Suprapubic skin (tissue), 4 donors: ENCODE results near the gene CAMK2A. TPM values are rescaled to one million over a fixed set of nuclear protein-coding genes. Genes with fewer than 3 reads are reported as not detected.

Source experiments
- DNase-seq, 2 donors: peaks; one replicate each; pipeline ENCODE4 v3.0.0-alpha.2; 2019; ENCODE audit warnings: low spot score in 2 of 2
- H3K27ac ChIP-seq: fragments of 200-600 bp; sonication (generic); one replicate; pipeline ENCODE4 v1.5.1; 2019
- H3K27me3 ChIP-seq: fragments of 200-600 bp; sonication (generic); one replicate; pipeline ENCODE4 v1.5.1; 2019
- H3K36me3 ChIP-seq: fragments of 200-600 bp; sonication (generic); one replicate; pipeline ENCODE4 v1.5.1; 2019
- H3K4me1 ChIP-seq: fragments of 200-600 bp; sonication (generic); one replicate; pipeline ENCODE4 v1.5.1; 2019
- H3K4me3 ChIP-seq: fragments of 200-600 bp; sonication (generic); one replicate; pipeline ENCODE4 v1.5.1; 2019; ENCODE audit warnings: mild to moderate bottlenecking
- H3K9me3 ChIP-seq: fragments of 200-600 bp; sonication (generic); one replicate; pipeline ENCODE4 v1.5.1; 2019
- EP300 ChIP-seq: sonication (generic); formaldehyde crosslinking; IDR thresholded peaks from one replicate; pipeline ENCODE4 v1.6.1; 2017; ENCODE audit warnings: antibody characterized with exemption
- POLR2A ChIP-seq, 2 donors: fragments of 450-650 bp; IDR thresholded peaks; one replicate each; pipeline ENCODE4 v1.6.1; 2017; ENCODE audit warnings: antibody characterized with exemption in 2 of 2, mild to moderate bottlenecking in 2 of 2, moderate library complexity in 2 of 2
- POLR2AphosphoS5 ChIP-seq, 3 donors: sonication (generic); formaldehyde crosslinking; IDR thresholded peaks; one replicate each; pipeline ENCODE4 v1.6.1; 2017; ENCODE audit warnings: antibody characterized with exemption in 3 of 3
- WGBS: methylation state at CpG from one replicate; pipeline ENCODE4 v1.1.5; 2018; 5-methylcytosine and 5-hydroxymethylcytosine counted together
- total RNA-seq, 4 donors: library from RNA; depleted of rRNA; stranded (reverse); fragments of >200 nt; gene quantifications; one replicate each; pipeline ENCODE4 v1.1.0, GENCODE V29; 2016
- TF ChIP-seq, protein P1 (sequence below), 2 donors: fragments of 200-600 bp in 1 of 2; fragments of 450-650 bp in 1 of 2; sonication (generic) in 1 of 2; IDR thresholded peaks; one replicate each; pipeline ENCODE4 v1.5.1; 2016 to 2019; ENCODE audit warnings: antibody characterized with exemption in 2 of 2, mild to moderate bottlenecking in 1 of 2, moderate library complexity in 1 of 2

The CAMK2A gene
- total RNA-seq, 4 donors from 2014 or later = 0.26 to 0.64 TPM; not detected in 2

DNA sequence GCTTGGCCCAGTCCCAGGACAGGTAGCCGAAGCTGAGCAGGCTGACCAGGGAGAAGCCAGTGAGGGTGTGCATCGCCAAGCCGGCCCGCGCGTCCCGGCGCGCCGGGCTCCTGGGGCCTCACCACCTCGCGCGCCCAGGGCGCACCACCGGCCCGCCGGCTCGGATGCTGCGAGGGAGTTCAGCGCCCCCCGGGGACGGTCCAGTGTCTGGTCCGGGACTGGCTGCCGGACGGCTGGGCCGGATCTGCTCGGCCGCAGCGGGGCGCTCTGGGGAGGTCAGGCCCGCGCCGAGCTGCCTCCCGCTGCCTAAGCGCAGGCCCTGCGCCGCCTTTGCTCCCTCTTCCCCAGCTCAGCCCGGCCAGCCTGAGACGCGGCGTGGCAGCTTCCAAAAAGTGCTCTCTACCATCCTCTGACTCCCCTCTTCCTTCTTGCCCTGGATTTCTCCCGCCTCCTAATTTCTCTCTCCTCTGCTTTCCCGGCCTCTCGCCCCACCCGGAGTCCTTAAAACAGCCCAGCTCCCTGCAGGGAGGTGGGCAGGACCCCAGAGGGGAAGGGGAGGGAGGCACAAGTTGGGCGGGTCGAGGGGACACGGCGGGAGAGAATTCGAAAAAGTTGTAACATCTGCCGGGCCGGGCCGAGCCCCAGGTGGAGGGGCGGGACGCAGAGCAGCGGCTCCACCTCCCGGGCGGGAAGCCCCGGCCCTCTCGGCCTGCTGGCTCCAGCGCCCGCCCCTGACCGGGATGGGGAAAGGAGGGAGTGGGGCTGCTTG, 12.9 kb upstream of the CAMK2A start, which contains the start of gene ARSI:
Gene ARSI, minus strand, starts transcription at position 605 of the 769 bp plus-strand sequence. Its CDS starts 532 bp downstream, at position 73.
- WGBS = 0% methylated on average over 29 of the region's 63 CpGs
- Histone ChIP-seq H3K4me3 (peak within 1 kb of the TSS; percentile 47), H3K9me3 (no peaks in the 10 kb centered on the region), H3K4me1 (peaks cover 32% of the 10 kb centered on the region), H3K36me3 (no peaks in the 10 kb centered on the region), H3K27ac (no peak within 1 kb of the TSS), H3K27me3 (peaks cover 13% of the 10 kb centered on the region)
- DNase-seq = no peak
- TF ChIP-seq POLR2A (IDR thresholded peaks at IDR 0.05) = no peak
- no peak for TF ChIP-seq POLR2AphosphoS5 (IDR thresholded peaks at IDR 0.05)
- TF ChIP-seq EP300 = no peak

DNA sequence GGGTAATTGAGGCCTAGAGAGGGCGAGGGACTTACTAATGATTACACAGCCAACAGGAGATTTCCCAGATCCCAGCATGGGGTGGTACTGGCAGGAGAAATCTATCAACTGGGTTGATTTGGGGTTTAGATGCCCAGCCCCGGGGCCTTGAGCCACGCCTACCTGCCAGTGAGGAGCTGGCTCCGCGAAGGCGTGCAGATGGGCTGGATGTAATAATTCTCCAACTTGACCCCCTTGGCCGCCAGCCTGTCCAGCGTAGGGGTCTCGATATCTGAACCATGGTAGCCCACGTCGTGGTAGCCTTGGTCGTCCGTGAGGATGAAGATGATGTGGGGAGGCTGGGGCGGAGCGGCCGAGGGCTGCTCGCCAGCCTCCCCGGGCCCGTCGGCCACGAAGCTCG, 12.3 kb upstream of the CAMK2A start:
- TF ChIP-seq, protein P1, sequence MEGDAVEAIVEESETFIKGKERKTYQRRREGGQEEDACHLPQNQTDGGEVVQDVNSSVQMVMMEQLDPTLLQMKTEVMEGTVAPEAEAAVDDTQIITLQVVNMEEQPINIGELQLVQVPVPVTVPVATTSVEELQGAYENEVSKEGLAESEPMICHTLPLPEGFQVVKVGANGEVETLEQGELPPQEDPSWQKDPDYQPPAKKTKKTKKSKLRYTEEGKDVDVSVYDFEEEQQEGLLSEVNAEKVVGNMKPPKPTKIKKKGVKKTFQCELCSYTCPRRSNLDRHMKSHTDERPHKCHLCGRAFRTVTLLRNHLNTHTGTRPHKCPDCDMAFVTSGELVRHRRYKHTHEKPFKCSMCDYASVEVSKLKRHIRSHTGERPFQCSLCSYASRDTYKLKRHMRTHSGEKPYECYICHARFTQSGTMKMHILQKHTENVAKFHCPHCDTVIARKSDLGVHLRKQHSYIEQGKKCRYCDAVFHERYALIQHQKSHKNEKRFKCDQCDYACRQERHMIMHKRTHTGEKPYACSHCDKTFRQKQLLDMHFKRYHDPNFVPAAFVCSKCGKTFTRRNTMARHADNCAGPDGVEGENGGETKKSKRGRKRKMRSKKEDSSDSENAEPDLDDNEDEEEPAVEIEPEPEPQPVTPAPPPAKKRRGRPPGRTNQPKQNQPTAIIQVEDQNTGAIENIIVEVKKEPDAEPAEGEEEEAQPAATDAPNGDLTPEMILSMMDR (IDR thresholded peaks at IDR 0.05) = no peak
- TF ChIP-seq POLR2A (IDR thresholded peaks at IDR 0.05) (no peak), POLR2AphosphoS5 (IDR thresholded peaks at IDR 0.05) (no peak), EP300 (no peak)
- peaks cover 32% of the 10 kb centered on the region for H3K4me1 ChIP-seq

DNA sequence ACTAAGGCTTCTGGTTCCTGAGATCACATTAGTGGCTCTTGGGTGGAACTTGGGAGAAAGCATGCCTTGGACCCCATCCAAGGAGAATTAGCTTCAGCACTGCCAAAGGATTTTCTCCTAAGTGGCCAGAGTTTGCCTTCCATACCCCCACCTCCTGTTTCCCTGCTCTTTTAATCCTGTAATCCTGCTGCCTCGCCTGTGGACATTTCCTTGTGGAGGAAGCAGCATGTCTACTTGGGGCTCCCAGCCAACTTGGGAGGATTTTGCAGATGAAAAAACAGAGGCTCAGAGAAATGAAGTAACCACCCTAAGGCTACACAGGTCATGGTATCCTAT, 11.6 kb upstream of the CAMK2A start:
- peaks cover 38% of the 10 kb centered on the region for H3K4me1 ChIP-seq
- H3K36me3 ChIP-seq = no peaks in the 10 kb centered on the region
- no peak overlapping the region for H3K27ac ChIP-seq
- no peaks in the 10 kb centered on the region for H3K9me3 ChIP-seq
- no peak overlapping the region for H3K4me3 ChIP-seq
- 45% methylated on average over 1 of the region's 1 CpG for WGBS
- H3K27me3 ChIP-seq = peaks cover 13% of the 10 kb centered on the region
- no peak for DNase-seq
- TF ChIP-seq, protein P1 (IDR thresholded peaks at IDR 0.05) = no peak
- no peak for TF ChIP-seq POLR2AphosphoS5 (IDR thresholded peaks at IDR 0.05)
- TF ChIP-seq POLR2A (IDR thresholded peaks at IDR 0.05) = no peak
- TF ChIP-seq EP300 = no peak

More for the DNA sequence above, 12.3 kb upstream of the CAMK2A start:
- Histone ChIP-seq H3K27ac (no peak overlapping the region), H3K9me3 (no peaks in the 10 kb centered on the region), H3K36me3 (no peaks in the 10 kb centered on the region), H3K4me3 (peak overlapping the region; percentile 47), H3K27me3 (peaks cover 13% of the 10 kb centered on the region)
- no peak for DNase-seq
- WGBS = 39% methylated on average over 17 of the region's 22 CpGs

DNA sequence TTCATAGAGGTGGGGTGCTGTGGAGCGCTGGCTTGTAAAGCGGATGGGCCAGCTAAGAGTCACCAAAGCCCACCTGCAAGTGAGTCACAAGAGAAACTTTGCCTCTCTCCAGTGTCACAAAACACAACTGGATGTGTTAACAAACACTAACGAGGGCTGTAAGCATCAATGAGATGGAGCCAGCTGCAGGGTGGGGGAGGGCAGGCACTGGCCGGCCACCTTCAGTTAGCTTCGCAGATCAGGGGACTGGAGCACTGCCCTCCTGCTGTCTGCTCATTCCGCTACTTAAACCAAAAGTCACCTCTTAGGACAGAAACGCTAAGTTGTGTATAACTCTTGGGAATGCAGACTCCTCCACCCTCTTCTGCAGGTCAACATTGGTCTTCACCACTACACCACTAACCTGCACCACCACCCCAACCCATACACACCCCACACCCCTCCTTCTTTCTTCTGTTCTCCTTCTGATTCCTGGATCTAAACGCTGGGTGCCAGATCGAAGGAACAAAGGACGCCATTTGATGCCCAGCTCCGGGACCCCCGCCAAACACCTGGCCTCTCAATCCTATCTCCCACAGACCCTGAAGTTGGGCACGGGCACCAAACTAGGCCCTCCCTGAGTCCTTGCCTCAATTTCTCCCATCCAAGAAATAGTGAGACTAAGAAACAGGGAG, 11.1 kb upstream of the CAMK2A start:
- 82% methylated on average over 12 of the region's 13 CpGs for WGBS
- TF ChIP-seq, protein P1 (IDR thresholded peaks at IDR 0.05) = no peak
- no peak for TF ChIP-seq POLR2A (IDR thresholded peaks at IDR 0.05)
- TF ChIP-seq POLR2AphosphoS5 (IDR thresholded peaks at IDR 0.05) = no peak
- no peak for TF ChIP-seq EP300
- Histone ChIP-seq H3K9me3 (no peaks in the 10 kb centered on the region), H3K27ac (no peak overlapping the region), H3K36me3 (no peaks in the 10 kb centered on the region), H3K27me3 (peaks cover 13% of the 10 kb centered on the region), H3K4me3 (no peak overlapping the region), H3K4me1 (peaks cover 43% of the 10 kb centered on the region)
- DNase-seq = no peak

DNA sequence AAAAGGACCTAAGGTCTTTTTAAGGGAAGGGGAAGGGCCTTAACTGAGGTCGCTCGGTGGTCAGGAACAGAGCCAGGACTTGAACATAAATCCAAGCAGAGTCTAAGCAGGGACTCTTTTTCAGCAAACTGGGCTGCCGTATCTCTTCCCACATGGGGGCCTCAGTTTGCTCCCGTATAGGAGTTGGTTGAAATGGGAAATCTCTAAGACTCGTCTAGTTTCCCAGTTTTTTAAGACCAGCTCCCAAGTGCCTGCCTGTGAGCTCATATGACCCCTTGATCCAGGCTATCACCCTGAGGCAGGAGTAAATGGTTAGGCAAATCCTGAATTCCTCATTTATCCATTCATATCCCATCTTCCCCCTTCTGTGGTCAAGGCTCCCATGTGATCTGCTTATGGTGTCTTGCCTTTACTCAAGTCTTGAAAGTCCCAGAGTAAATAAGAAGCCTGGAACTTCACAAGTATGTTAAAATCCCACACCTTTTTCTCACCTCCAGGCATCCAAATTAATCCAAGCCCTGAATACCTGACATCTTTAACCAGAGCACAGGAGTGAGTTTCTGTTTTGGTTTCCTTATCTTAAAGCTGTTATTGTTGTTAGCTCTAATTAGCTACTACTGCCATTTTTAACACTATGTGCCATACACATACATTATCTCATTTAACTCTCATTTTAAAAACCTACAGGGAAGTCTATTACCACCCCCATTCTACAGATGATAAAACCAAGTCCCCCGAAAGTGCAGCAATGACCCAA, 10.2 kb upstream of the CAMK2A start:
- DNase-seq = no peak
- Histone ChIP-seq H3K27ac (peak overlapping the region; percentile 55), H3K27me3 (peaks cover 13% of the 10 kb centered on the region), H3K36me3 (no peaks in the 10 kb centered on the region), H3K4me1 (peaks cover 52% of the 10 kb centered on the region), H3K4me3 (no peak overlapping the region), H3K9me3 (no peaks in the 10 kb centered on the region)
- WGBS = 57% methylated on average over 6 of the region's 6 CpGs
- TF ChIP-seq POLR2A (IDR thresholded peaks at IDR 0.05) (no peak), EP300 (no peak), POLR2AphosphoS5 (IDR thresholded peaks at IDR 0.05) (no peak)
- TF ChIP-seq, protein P1 (IDR thresholded peaks at IDR 0.05) = no peak
